ENCODE data around the gene ANTKMT.
A peak's percentile ranks its signal among the peaks of the same experiment; 100 is the strongest.

The ANTKMT gene

DNA sequence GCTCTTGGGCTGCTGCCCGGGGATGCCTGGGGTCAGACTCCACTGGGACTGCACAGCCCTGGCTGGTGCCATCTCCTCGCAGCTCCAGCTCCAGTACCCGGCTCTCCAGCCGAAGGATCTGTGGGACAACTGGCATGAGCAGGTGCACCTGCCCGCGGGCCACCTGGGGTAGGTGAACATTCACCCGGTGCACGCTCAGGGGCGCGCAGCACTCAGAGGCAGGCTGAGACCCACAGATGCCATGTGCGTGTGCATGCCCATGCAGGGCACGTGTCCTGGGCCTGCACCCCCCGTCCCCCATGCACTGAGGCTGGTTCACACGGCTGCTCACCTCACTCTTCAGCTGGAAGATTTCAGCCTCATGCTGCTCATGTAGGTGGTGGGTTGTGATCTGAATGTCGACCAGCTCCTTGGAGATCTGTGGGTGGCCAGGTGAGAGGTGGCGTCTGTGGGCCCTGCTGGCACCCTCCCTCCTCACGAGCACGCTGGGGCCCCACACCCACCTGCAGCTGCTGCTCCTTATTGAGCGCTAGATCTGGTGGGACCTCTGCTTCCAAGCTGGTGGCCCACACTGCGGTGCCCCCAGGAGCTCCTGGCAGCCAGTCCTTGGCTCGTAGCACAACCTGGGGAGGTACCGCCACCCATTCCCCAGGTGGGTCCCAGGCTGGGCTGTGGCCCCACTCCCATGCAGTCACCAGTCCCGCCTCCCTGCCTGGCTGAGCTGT, 4.7 kb downstream of the ANTKMT start:
- Histone ChIP-seq H3K4me2 (ENCODE audit: low read depth, low read length, poor library complexity, severe bottlenecking) (no peak overlapping the region), H3K36me3 (ENCODE audit: insufficient read depth, low read length) (no peaks in the 10 kb centered on the region), H3K79me2 (ENCODE audit: insufficient read depth, low read length) (no peaks in the 10 kb centered on the region), H2AFZ (ENCODE audit: low read length) (no peak overlapping the region), H3K9me2 (replicated peaks; ENCODE audit: low read depth, low read length) (no peaks in the 10 kb centered on the region), H3F3A (ENCODE audit: low read depth) (no peaks in the 10 kb centered on the region), H3K27me3 (ENCODE audit: insufficient read depth, low read length, poor library complexity, severe bottlenecking) (no peaks in the 10 kb centered on the region), H3K4me3 (ENCODE audit: low read length, poor library complexity, severe bottlenecking) (no peak overlapping the region), H3K9me3 (ENCODE audit: insufficient read depth, low read depth, low read length) (no peaks in the 10 kb centered on the region), H3K4me1 (ENCODE audit: insufficient read depth, low read length, poor library complexity, severe bottlenecking) (no peaks in the 10 kb centered on the region), H4K20me1 (ENCODE audit: insufficient read depth, low read length, poor library complexity, severe bottlenecking) (no peaks in the 10 kb centered on the region), H3K9ac (ENCODE audit: low read depth, low read length, poor library complexity, severe bottlenecking) (no peak overlapping the region)
- TF ChIP-seq, protein P1, sequence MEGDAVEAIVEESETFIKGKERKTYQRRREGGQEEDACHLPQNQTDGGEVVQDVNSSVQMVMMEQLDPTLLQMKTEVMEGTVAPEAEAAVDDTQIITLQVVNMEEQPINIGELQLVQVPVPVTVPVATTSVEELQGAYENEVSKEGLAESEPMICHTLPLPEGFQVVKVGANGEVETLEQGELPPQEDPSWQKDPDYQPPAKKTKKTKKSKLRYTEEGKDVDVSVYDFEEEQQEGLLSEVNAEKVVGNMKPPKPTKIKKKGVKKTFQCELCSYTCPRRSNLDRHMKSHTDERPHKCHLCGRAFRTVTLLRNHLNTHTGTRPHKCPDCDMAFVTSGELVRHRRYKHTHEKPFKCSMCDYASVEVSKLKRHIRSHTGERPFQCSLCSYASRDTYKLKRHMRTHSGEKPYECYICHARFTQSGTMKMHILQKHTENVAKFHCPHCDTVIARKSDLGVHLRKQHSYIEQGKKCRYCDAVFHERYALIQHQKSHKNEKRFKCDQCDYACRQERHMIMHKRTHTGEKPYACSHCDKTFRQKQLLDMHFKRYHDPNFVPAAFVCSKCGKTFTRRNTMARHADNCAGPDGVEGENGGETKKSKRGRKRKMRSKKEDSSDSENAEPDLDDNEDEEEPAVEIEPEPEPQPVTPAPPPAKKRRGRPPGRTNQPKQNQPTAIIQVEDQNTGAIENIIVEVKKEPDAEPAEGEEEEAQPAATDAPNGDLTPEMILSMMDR (conservative IDR thresholded peaks at IDR 0.05; ENCODE audit: low read length): no peak
- no peak for TF ChIP-seq EZH2phosphoT487 (IDR thresholded peaks at IDR 0.05; ENCODE audit: borderline replicate concordance)

DNA sequence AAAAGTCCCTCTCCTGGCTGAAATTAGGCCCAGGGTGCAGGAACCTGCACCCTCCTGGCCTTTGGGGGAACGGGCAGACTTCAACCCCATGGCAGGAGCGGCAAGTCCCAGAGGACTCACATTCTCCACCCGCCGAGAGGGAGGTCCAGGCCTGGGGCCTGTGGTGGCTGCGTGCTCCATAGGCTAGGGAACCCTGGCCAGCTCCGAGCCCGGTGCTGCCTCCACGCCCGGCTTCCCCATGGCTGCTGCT, 5.2 kb downstream of the ANTKMT start:
- no peaks in the 10 kb centered on the region for H3K9me3 ChIP-seq (ENCODE audit: insufficient read depth, low read depth, low read length)
- H3K4me2 ChIP-seq (ENCODE audit: low read depth, low read length, poor library complexity, severe bottlenecking): no peak overlapping the region
- no peaks in the 10 kb centered on the region for H3K36me3 ChIP-seq (ENCODE audit: insufficient read depth, low read length)
- no peak overlapping the region for H2AFZ ChIP-seq (ENCODE audit: low read length)
- H3K9me2 ChIP-seq (replicated peaks; ENCODE audit: low read depth, low read length): no peaks in the 10 kb centered on the region
- TF ChIP-seq EZH2phosphoT487 (IDR thresholded peaks at IDR 0.05; ENCODE audit: borderline replicate concordance): no peak
- TF ChIP-seq, protein P1 (conservative IDR thresholded peaks at IDR 0.05; ENCODE audit: low read length): no peak
- H3K4me3 ChIP-seq (ENCODE audit: low read length, poor library complexity, severe bottlenecking): no peak overlapping the region
- H3F3A ChIP-seq (ENCODE audit: low read depth): no peaks in the 10 kb centered on the region
- H3K9ac ChIP-seq (ENCODE audit: low read depth, low read length, poor library complexity, severe bottlenecking): no peak overlapping the region
- no peaks in the 10 kb centered on the region for H4K20me1 ChIP-seq (ENCODE audit: insufficient read depth, low read length, poor library complexity, severe bottlenecking)
- H3K27me3 ChIP-seq (ENCODE audit: insufficient read depth, low read length, poor library complexity, severe bottlenecking): no peaks in the 10 kb centered on the region
- H3K79me2 ChIP-seq (ENCODE audit: insufficient read depth, low read length): no peaks in the 10 kb centered on the region
- no peaks in the 10 kb centered on the region for H3K4me1 ChIP-seq (ENCODE audit: insufficient read depth, low read length, poor library complexity, severe bottlenecking)

DNA sequence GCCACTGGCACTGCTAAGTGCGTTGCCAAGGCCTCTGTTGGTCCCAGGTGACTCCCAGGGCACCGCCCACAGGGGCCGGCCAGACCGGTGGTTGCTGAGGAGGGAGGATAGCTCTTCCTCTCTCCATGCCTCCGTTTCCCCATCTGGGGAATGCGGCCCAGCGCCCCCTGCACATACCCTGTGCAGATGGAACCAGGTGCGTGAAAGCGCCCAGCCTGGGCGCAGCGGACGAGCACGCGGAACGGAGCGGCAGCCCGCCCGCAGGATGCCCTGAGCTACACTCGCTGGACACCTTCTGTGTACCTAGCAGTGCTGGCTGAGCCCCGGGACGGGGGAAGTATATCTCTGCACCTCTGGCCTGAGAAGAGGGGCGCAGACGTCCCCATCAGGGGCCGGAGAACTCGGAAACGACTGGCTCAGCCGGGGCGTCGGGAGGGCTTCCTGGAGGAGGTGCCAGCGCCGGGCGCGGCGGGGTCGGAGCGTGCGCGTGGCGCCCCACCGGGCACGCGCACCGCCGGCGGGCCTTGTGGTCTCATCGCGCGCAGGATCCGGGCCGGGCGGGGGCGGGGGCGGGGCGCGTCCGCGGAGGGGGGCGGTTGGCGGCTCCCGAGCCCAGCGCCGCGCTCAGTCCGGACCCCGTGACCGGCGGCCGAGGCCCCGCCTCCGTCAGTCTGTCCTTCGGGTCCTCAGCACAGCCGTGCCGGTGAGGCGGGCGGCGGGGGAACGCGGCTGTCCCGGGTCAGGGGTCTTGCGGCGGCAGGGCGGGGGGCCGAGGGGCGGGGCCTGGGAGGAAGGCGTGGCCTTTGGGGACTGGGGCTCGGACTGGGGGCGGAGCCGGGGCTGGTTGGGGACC, 5.7 kb downstream of the ANTKMT start, which contains the start of the genes CCDC78 and HAGHL:
TSS of gene CCDC78 (minus strand) at position 6 of the 853 bp plus-strand sequence. CDS start 76 bp downstream, outside the sequence.
TSS of gene HAGHL (plus strand) at position 669 of the 853 bp plus-strand sequence. CDS start 404 bp downstream, outside the sequence.
- Histone ChIP-seq H3K4me1 (ENCODE audit: insufficient read depth, low read length, poor library complexity, severe bottlenecking) (no peaks in the 10 kb centered on the region), H3K27me3 (ENCODE audit: insufficient read depth, low read length, poor library complexity, severe bottlenecking) (no peaks in the 10 kb centered on the region), H3K79me2 (ENCODE audit: insufficient read depth, low read length) (no peaks in the 10 kb centered on the region), H3K36me3 (ENCODE audit: insufficient read depth, low read length) (no peaks in the 10 kb centered on the region), H3K9me3 (ENCODE audit: insufficient read depth, low read depth, low read length) (no peaks in the 10 kb centered on the region), H3K9me2 (replicated peaks; ENCODE audit: low read depth, low read length) (no peaks in the 10 kb centered on the region), H2AFZ (ENCODE audit: low read length) (no peak within 1 kb of the TSS), H3K4me3 (ENCODE audit: low read length, poor library complexity, severe bottlenecking) (peak within 1 kb of the TSS; percentile 70), H4K20me1 (ENCODE audit: insufficient read depth, low read length, poor library complexity, severe bottlenecking) (no peaks in the 10 kb centered on the region), H3F3A (ENCODE audit: low read depth) (no peaks in the 10 kb centered on the region), H3K4me2 (ENCODE audit: low read depth, low read length, poor library complexity, severe bottlenecking) (peak within 1 kb of the TSS; percentile 81), H3K9ac (ENCODE audit: low read depth, low read length, poor library complexity, severe bottlenecking) (peak within 1 kb of the TSS; percentile 67)
- TF ChIP-seq, protein P1 (conservative IDR thresholded peaks at IDR 0.05; ENCODE audit: low read length): no peak
- TF ChIP-seq EZH2phosphoT487 (IDR thresholded peaks at IDR 0.05; ENCODE audit: borderline replicate concordance): no peak
